H1 (cell line): Measurements from ENCODE around the gene CMTR2. TPM values are rescaled to one million over a fixed set of nuclear protein-coding genes. Genes with fewer than 3 reads are reported as not detected.

Experiments
- CTCF ChIA-PET: fragments of 300-600 bp; sonication (Branson Sonifier 250); formaldehyde crosslinking; loops from one replicate; lab custom pipeline; 2021; ENCODE audit not compliant: partially characterized antibody; lab: Charles Lee
- POLR2A ChIA-PET: fragments of 300-600 bp; sonication (Branson Sonifier 250); formaldehyde crosslinking; loops from one replicate; lab custom pipeline; 2021; ENCODE audit warnings: inconsistent platforms; ENCODE audit not compliant: partially characterized antibody; lab: Charles Lee
- DNase-seq, 2 experiments: peaks; one replicate each; pipeline versions ENCODE4 v3.0.0 to v3.0.0-alpha.2; 2010 to 2022; ENCODE audit warnings: low spot score in 2 of 2, low read depth in 1 of 2, mixed read lengths in 1 of 2
- FAIRE-seq: peaks from 2 replicates; lab custom pipeline; 2011; peaks lifted over from hg19 to GRCh38; lab: Jason Lieb, UNC
- H2AFZ ChIP-seq: 2 replicates; pipeline ENCODE4 v1.8.1; 2012; ENCODE audit warnings: low read length, inconsistent platforms
- H2AK5ac ChIP-seq: 2 replicates; pipeline ENCODE4 v1.6.1; 2013; ENCODE audit warnings: low read depth, low read length
- H2BK120ac ChIP-seq: replicated peaks from 2 replicates; pipeline ENCODE3; 2013; ENCODE audit warnings: low read depth, low read length, inconsistent platforms
- H2BK12ac ChIP-seq: 2 replicates; pipeline ENCODE4 v1.6.1; 2013; ENCODE audit warnings: low read depth, low read length
- H2BK15ac ChIP-seq: 2 replicates; pipeline ENCODE4 v1.6.1; 2013; ENCODE audit warnings: low read length
- H2BK20ac ChIP-seq: 2 replicates; pipeline ENCODE4 v1.6.1; 2013; ENCODE audit warnings: low read length
- H2BK5ac ChIP-seq: 2 replicates; pipeline ENCODE4 v1.6.1; 2013; ENCODE audit warnings: low read depth, low read length
- H3K14ac ChIP-seq: 2 replicates; pipeline ENCODE4 v1.6.1; 2013; ENCODE audit warnings: inconsistent platforms; ENCODE audit not compliant: insufficient read length
- H3K18ac ChIP-seq: 2 replicates; pipeline ENCODE4 v1.6.1; 2013; ENCODE audit warnings: low read length; ENCODE audit errors: extremely low read depth
- H3K23ac ChIP-seq: 2 replicates; pipeline ENCODE4 v1.6.1; 2013; ENCODE audit warnings: inconsistent platforms; ENCODE audit not compliant: insufficient read length
- H3K23me2 ChIP-seq: 2 replicates; pipeline ENCODE4 v1.6.1; 2013; ENCODE audit warnings: low read depth, low read length
- H3K27ac ChIP-seq: 2 replicates; pipeline ENCODE4 v1.6.1; 2011; ENCODE audit warnings: low read depth, low read length, inconsistent platforms
- H3K27me3 ChIP-seq, 4 experiments: replicated peaks in 1 of 4; 1 replicate in 1 of 4; 2 replicates in 3 of 4; pipeline versions ENCODE4 v1.6.1 to v1.8.1; 2011 to 2013; ENCODE audit warnings: low read length in 3 of 4, mild to moderate bottlenecking in 3 of 4, inconsistent platforms in 2 of 4, mixed read lengths in 2 of 4, moderate library complexity in 1 of 4; ENCODE audit not compliant: control insufficient read depth in 3 of 4, insufficient read depth in 3 of 4; ENCODE audit errors: extremely low read depth in 1 of 4
- H3K36me3 ChIP-seq, 4 experiments: 2 replicates each; pipeline versions ENCODE4 v1.6.1 to v1.8.1; 2011 to 2013; ENCODE audit warnings: mild to moderate bottlenecking in 4 of 4, low read length in 3 of 4, moderate library complexity in 2 of 4, control low read depth in 1 of 4, inconsistent platforms in 1 of 4; ENCODE audit not compliant: insufficient read depth in 4 of 4, control insufficient read depth in 2 of 4
- H3K4ac ChIP-seq: replicated peaks from 2 replicates; pipeline ENCODE3; 2013; ENCODE audit warnings: low read length, low read depth, mixed read lengths, inconsistent platforms; ENCODE audit not compliant: insufficient read length
- H3K4me1 ChIP-seq, 4 experiments: replicated peaks in 1 of 4; 1 replicate in 1 of 4; 2 replicates in 3 of 4; pipeline versions ENCODE4 v1.6.1 to v1.8.1; 2011 to 2013; ENCODE audit warnings: low read length in 3 of 4, inconsistent platforms in 2 of 4, mixed read lengths in 1 of 4; ENCODE audit not compliant: insufficient read depth in 4 of 4, control insufficient read depth in 3 of 4
- H3K4me2 ChIP-seq, 2 experiments: 2 replicates each; pipeline versions ENCODE4 v1.6.1 to v1.8.1; 2011 to 2013; ENCODE audit warnings: low read depth in 2 of 2, low read length in 2 of 2, control low read depth in 1 of 2, inconsistent platforms in 1 of 2, mild to moderate bottlenecking in 1 of 2; ENCODE audit not compliant: insufficient read depth in 1 of 2
- H3K4me3 ChIP-seq, 4 experiments: fragments of 200-600, 300-600 bp in 1 of 4; sonication (generic), shearing (Covaris generic), sonication (Bioruptor Twin) in 1 of 4; 2 replicates each; pipeline versions ENCODE4 v1.5.1 to v1.8.1; 2011 to 2016; ENCODE audit warnings: low read length in 4 of 4, low read depth in 3 of 4, control low read depth in 2 of 4, inconsistent platforms in 2 of 4, mild to moderate bottlenecking in 2 of 4, mixed read lengths in 1 of 4, moderate library complexity in 1 of 4; ENCODE audit not compliant: insufficient read depth in 2 of 4; ENCODE audit errors: extremely low read depth in 1 of 4
- H3K56ac ChIP-seq: replicated peaks from 2 replicates; pipeline ENCODE3; 2013; ENCODE audit warnings: low read depth, mild to moderate bottlenecking, mixed read lengths, low read length, inconsistent platforms; ENCODE audit not compliant: insufficient read length
- H3K79me1 ChIP-seq: 2 replicates; pipeline ENCODE4 v1.6.1; 2013; ENCODE audit warnings: low read depth, low read length, control low read depth
- H3K79me2 ChIP-seq, 2 experiments: 2 replicates each; pipeline versions ENCODE4 v1.6.1 to v1.8.1; 2012 to 2013; ENCODE audit warnings: low read length in 2 of 2, mild to moderate bottlenecking in 2 of 2, inconsistent platforms in 1 of 2; ENCODE audit not compliant: insufficient read depth in 2 of 2, control insufficient read depth in 1 of 2
- H3K9ac ChIP-seq, 4 experiments: replicated peaks in 1 of 4; 1 replicate in 1 of 4; 2 replicates in 3 of 4; pipeline versions ENCODE4 v1.6.1 to v1.8.1; 2011 to 2013; ENCODE audit warnings: low read depth in 3 of 4, low read length in 3 of 4, control low read depth in 2 of 4, mild to moderate bottlenecking in 2 of 4, moderate library complexity in 2 of 4, inconsistent platforms in 1 of 4; ENCODE audit errors: extremely low read depth in 1 of 4
- H3K9me3 ChIP-seq, 2 experiments: 2 replicates each; pipeline versions ENCODE4 v1.6.1 to v1.8.1; 2012 to 2013; ENCODE audit warnings: mild to moderate bottlenecking in 2 of 2, moderate library complexity in 2 of 2, control low read depth in 1 of 2, inconsistent platforms in 1 of 2, low read depth in 1 of 2, low read length in 1 of 2, mixed read lengths in 1 of 2; ENCODE audit not compliant: insufficient read depth in 2 of 2
- H4K20me1 ChIP-seq, 2 experiments: replicated peaks in 1 of 2; 2 replicates each; pipeline versions ENCODE3 to v1.8.1; 2011 to 2013; ENCODE audit warnings: inconsistent platforms in 2 of 2, low read length in 2 of 2, mild to moderate bottlenecking in 1 of 2; ENCODE audit not compliant: insufficient read depth in 2 of 2, control insufficient read depth in 1 of 2
- H4K5ac ChIP-seq: 2 replicates; pipeline ENCODE4 v1.6.1; 2013; ENCODE audit warnings: low read length, low read depth, mixed read lengths, inconsistent platforms; ENCODE audit not compliant: insufficient read length
- H4K8ac ChIP-seq: 2 replicates; pipeline ENCODE4 v1.8.0; 2013; ENCODE audit warnings: mild to moderate bottlenecking, moderate library complexity, low read length, inconsistent platforms; ENCODE audit not compliant: insufficient read depth; ENCODE audit errors: extremely low read depth
- H4K91ac ChIP-seq: replicated peaks from 2 replicates; pipeline ENCODE3; 2013; ENCODE audit warnings: low read length, mixed read lengths, inconsistent platforms; ENCODE audit not compliant: insufficient read length
- BACH1 ChIP-seq: IDR thresholded peaks from 2 replicates; pipeline ENCODE4 v1.6.1; 2012; ENCODE audit warnings: low read length, improper control_type of control experiment
- BCL11A ChIP-seq, 2 experiments: IDR thresholded peaks; one replicate each; pipeline ENCODE4 v1.6.1; 2011; ENCODE audit warnings: low read depth in 2 of 2, low read length in 2 of 2, mild to moderate bottlenecking in 2 of 2
- POU5F1 ChIP-seq: IDR thresholded peaks from 2 replicates; pipeline ENCODE4 v1.6.1; 2011; ENCODE audit warnings: low read depth, mild to moderate bottlenecking, low read length, moderate library complexity
- RXRA ChIP-seq: IDR thresholded peaks from 2 replicates; pipeline ENCODE4 v1.6.1; 2011; ENCODE audit warnings: low read depth, mild to moderate bottlenecking, low read length, moderate library complexity; ENCODE audit not compliant: insufficient read depth
- SUZ12 ChIP-seq: fragments of 200-600 bp; sonication (generic); IDR thresholded peaks from 2 replicates; pipeline ENCODE4 v1.6.1; 2012; ENCODE audit warnings: mild to moderate bottlenecking, inconsistent platforms, low read length, moderate library complexity, mixed read lengths
- polyA plus RNA-seq, 7 experiments: library from polyadenylated mRNA; depleted of rRNA in 3 of 7; stranded (reverse) in 5 of 7; unstranded in 2 of 7; fragments of >200 nt in 5 of 7; fragments of 200-250 nt in 2 of 7; gene quantifications; 1 replicate in 5 of 7; 2 replicates in 1 of 7; 4 replicates in 1 of 7; pipeline versions ENCODE4 v1.2.1 to v1.2.3, GENCODE V29; 2011 to 2013; ENCODE audit warnings: missing spikeins in 2 of 7, mixed read lengths in 2 of 7
- total RNA-seq: library from RNA; stranded (reverse); fragmentation: NEBNext Ultra II Directional; extraction: Animal tissue kit (Norgen Biotek cat#: 25700); gene quantifications from 2 replicates; pipeline ENCODE4 v1.2.1, GENCODE V29; 2021

Gene CMTR2
- total and polyA plus RNA-seq, 2 of the 8 experiments (the other 6 are each of a cell fraction or from before 2014, with no cell fraction given), result 8.5 to 12.8 TPM

DNA sequence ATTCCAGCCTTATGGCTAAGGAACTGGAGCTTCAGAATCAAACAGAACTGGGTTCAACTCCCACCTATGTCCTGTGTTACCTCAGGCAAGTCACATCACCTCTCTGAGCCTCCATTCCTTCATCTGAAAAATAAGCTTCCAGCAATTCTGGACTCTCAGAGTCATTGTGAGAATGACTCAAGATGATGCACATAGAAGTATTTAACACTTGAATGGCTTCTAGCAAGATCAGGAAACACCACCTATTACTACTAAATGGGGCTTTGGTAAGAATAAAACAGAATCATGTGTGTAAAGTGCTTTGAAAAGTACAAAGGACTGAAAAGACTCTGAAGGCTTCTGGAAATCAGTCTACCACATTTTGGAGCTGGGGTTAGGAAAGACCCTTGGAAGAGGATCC is 38.5 kb upstream of the CMTR2 start:
- H3K79me2 ChIP-seq, result no peaks in the 10 kb centered on the region
- no peak overlapping the region; the same call in 1 of the 2 replicates for H4K8ac ChIP-seq
- no peaks in the 10 kb centered on the region for H4K20me1 ChIP-seq
- no peak overlapping the region for H2BK20ac ChIP-seq
- ChIA-PET CTCF (interaction anchor here (1.0 to 2.0 kb wide), 5 partner anchors 9 to 84 kb away, joined by 3 to 9 read pairs (median 4); no protein-coding TSS in a partner anchor), POLR2A (no interaction called here)
- no peak overlapping the region for H2AFZ ChIP-seq
- no peaks in the 10 kb centered on the region for H3K23me2 ChIP-seq
- no peak for FAIRE-seq
- H3K56ac ChIP-seq, result no peak overlapping the region
- no peak overlapping the region for H3K4me3 ChIP-seq
- TF ChIP-seq SUZ12, result no peak
- TF ChIP-seq RXRA, result no peak
- TF ChIP-seq BCL11A (IDR thresholded peaks at IDR 0.05; ENCODE audit: low read depth in 2 of 2, low read length in 2 of 2), result no peak
- TF ChIP-seq POU5F1, result no peak
- TF ChIP-seq BACH1, result no peak
- H3K9ac ChIP-seq, result no peak overlapping the region
- no peaks in the 10 kb centered on the region for H3K79me1 ChIP-seq
- no peaks in the 10 kb centered on the region for H3K36me3 ChIP-seq
- no peak overlapping the region for H3K4me2 ChIP-seq
- H3K23ac ChIP-seq, result no peak overlapping the region
- DNase-seq, result no peak
- no peak overlapping the region for H3K27ac ChIP-seq
- no peak overlapping the region for H2BK5ac ChIP-seq
- H3K9me3 ChIP-seq, result no peaks in the 10 kb centered on the region
- no peak overlapping the region for H4K91ac ChIP-seq
- H3K14ac ChIP-seq, result no peak overlapping the region
- no peaks in the 10 kb centered on the region for H3K27me3 ChIP-seq
- H2BK15ac ChIP-seq, result no peak overlapping the region
- H4K5ac ChIP-seq, result no peak overlapping the region
- no peak overlapping the region for H3K4ac ChIP-seq
- no peak overlapping the region for H2AK5ac ChIP-seq
- no peak overlapping the region for H2BK120ac ChIP-seq
- no peak overlapping the region for H3K18ac ChIP-seq
- H3K4me1 ChIP-seq, result peaks cover 0 to 5% (median under 1%) of the 10 kb centered on the region in 4 experiments; a peak in 2 of 7 replicates
- no peak overlapping the region for H2BK12ac ChIP-seq
